ENCODE data around the gene PITX3.
A peak's percentile ranks its signal among the peaks of the same experiment; 100 is the strongest.

PITX3 gene
- 0 reads per million in 2 donors for total RNA-seq

GRCh38 chr10:102241444-102242117 lies at the start of gene PITX3:
PITX3 (minus strand) TSS chr10:102241512; CDS start chr10:102232080, 9,432 bp downstream.
- DNase-seq: peak; percentile 85

- DNase-seq: no peak
Measured at GRCh38 chr10:102289840-102290239, 48.5 kb upstream of the PITX3 start.

GRCh38 chr10:102289356-102289755 lies 48.0 kb upstream of the PITX3 start:
- DNase-seq: no peak

- no peak for DNase-seq
Measured at GRCh38 chr10:102287991-102288390, 46.7 kb upstream of the PITX3 start.

- no peak for DNase-seq
Measured at GRCh38 chr10:102287538-102287937, 46.2 kb upstream of the PITX3 start.

GRCh38 chr10:102286216-102286615 lies 44.9 kb upstream of the PITX3 start:
- DNase-seq: no peak

GRCh38 chr10:102285133-102285532 lies 43.8 kb upstream of the PITX3 start:
- no peak for DNase-seq

- no peak for DNase-seq
Measured at GRCh38 chr10:102284531-102284930, 43.2 kb upstream of the PITX3 start.

GRCh38 chr10:102283890-102284289 lies 42.6 kb upstream of the PITX3 start:
- no peak for DNase-seq

- no peak for DNase-seq
Measured at GRCh38 chr10:102283488-102283887, 42.2 kb upstream of the PITX3 start.

GRCh38 chr10:102281102-102281487 lies 39.8 kb upstream of the PITX3 start:
- no peak for DNase-seq

- DNase-seq: no peak
Measured at GRCh38 chr10:102280397-102281101, 39.2 kb upstream of the PITX3 start.

- DNase-seq: no peak
Measured at GRCh38 chr10:102279104-102279503, 37.8 kb upstream of the PITX3 start.

GRCh38 chr10:102275343-102275742 lies 34.0 kb upstream of the PITX3 start:
- DNase-seq: no peak

- DNase-seq: no peak
Measured at GRCh38 chr10:102274062-102274461, 32.8 kb upstream of the PITX3 start.

GRCh38 chr10:102269017-102269416 lies 27.7 kb upstream of the PITX3 start:
- no peak for DNase-seq

GRCh38 chr10:102268375-102268888 lies 27.1 kb upstream of the PITX3 start:
- DNase-seq: no peak

GRCh38 chr10:102267748-102268147 lies 26.4 kb upstream of the PITX3 start:
- no peak for DNase-seq

- no peak for DNase-seq
Measured at GRCh38 chr10:102266670-102267069, 25.4 kb upstream of the PITX3 start.

- no peak for DNase-seq
Measured at GRCh38 chr10:102264371-102264770, 23.1 kb upstream of the PITX3 start.

- DNase-seq: no peak
Measured at GRCh38 chr10:102262744-102263370, 21.5 kb upstream of the PITX3 start.

- DNase-seq: no peak
Measured at GRCh38 chr10:102261842-102262241, 20.5 kb upstream of the PITX3 start.

GRCh38 chr10:102261196-102261595 lies 19.9 kb upstream of the PITX3 start:
- DNase-seq: no peak

GRCh38 chr10:102255404-102255803 lies 14.1 kb upstream of the PITX3 start:
- DNase-seq: no peak

Measured in T-helper 9 cell (primary cell).